Measurements from ENCODE around the gene IQSEC3.
"Not testable (repeated sequence)": the region's sequence is repeated elsewhere in the genome, so short reads cannot be mapped to it uniquely, and the experiment has no call there.

Gene IQSEC3

DNA sequence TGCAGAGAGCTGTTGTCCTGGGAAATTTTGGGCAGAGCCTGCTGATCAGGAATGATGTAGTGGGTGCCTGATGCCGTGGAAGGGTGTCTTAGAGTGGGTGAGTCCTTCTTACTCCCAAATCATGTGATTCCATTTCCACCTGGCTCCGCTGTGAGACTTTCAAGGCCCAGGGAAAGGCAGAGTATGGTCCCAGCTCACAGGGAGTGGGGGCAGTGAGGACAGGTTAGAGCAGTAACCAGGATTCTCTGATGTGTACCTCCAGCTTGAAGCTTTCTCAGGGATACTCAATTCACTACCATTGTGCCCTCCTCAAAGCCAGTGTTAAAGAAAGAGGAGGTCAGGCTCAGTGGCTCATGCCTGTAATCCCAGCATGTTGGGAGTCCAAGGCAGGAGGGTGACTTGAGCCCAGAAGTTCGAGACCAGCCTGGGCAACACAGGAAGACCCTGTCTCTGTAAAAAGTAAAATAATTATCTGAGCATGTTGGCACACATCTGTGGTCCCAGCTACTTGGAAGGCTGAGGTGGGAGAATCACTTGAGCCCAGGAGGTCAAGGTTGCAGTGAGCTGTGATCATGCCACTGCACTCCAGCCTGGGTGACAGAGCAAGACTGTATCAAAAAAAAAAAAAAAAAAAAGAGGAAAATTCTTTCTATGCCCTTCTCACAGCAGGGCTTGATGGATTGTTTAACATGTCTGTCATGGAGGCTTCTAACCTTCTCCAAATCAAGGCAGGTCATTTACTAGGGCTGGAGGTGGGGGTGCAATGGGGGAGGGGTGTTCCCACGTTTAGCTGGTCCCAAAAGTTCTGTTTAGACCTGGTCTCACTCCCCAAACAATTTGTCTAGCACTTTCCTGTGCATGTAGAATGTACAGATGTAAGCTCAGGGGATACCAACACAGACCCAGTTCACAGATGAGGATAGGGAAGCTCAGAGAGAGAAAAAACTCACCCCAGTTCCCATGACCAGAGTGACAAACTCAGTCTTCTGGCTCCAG lies 12.5 kb upstream of the IQSEC3 start:
- DNase-seq: no peak

DNA sequence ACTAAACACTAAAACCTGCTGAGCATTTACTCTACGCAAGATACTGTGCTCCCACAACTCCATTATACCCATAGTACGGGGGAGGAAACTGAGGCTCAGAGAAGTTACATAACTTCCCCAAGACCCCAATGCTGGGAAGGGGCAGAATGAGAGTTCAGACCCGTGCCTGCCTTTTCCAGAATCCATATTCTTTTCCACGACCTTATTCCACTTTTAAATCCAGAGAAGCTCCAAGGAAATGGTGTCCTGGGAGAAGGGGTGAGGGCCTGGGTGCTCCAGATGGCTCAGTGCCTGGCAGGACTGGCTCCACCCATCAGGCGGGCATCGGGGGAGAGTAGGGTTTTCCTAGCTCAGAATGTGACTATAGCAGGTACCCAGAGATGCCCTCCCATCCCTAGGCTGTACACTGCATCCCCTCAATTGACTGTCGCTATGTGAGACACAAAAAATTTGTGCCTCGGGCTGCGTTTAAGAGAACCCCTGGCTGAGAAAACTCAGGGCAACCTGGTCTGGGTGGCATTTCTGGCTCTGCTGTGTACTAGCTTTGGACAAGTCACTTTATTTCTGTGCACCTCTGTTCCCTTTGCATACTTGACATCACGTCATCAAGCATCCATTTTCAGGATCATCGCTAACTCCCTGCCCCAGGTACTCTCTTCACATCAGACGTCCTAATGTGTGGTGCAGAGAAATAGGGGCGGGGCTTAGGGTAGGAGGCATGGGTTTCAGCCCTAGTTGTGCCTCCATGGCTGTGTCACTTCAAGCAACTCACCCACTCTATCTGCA lies 11.6 kb upstream of the IQSEC3 start:
- no peak for DNase-seq

DNA sequence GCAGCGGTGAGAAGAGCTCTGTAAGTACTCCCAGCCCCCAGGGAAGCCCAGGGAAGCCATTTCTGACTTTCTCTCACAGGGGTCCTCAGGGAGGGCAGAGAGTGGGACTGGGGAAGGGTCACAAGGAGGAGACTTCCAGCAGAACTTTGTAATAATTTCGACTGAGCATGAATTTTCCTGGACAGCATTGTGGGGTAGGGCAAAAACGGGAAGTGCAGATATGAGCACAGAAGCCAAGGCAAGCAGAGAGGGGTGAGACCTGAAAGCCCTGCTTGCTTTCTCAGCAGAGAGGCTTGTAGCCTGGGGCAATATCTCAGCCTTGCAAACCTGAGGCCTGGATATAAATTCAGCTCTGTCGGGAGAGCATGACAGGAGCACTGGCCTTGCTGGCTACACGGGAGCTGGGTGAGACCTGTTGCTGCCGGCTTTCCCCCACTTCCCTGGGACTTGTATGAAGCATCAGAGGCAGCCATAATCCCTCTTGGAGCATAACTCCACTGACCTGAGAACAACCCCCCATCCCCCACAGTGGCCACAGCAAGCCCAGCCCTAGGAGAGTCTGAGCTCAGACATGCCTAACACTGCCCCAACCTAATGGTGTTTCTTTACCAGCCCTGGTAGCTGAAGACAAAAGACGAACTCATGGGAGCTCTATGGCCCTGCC lies 9.8 kb upstream of the IQSEC3 start:
- DNase-seq: no peak

DNA sequence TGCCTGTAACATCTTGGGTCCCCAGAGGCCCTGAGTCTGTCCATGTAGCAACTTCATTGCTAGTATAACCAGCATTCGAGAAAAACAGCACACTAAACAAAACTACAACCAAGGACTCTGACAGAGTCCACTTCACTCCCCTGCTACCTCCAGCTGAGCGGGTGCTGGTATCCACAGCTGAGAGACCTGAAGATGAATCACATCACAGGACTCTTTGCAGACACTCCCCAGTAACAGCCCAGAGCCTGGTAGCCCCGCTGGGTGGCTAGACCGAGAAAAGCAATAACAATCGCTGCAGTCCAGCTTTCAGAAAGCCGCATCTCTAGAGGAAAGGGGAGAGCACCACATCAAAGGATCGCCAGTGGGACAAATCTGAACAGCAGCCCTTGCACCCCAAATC lies 9.0 kb upstream of the IQSEC3 start:
- no peak for DNase-seq

DNA sequence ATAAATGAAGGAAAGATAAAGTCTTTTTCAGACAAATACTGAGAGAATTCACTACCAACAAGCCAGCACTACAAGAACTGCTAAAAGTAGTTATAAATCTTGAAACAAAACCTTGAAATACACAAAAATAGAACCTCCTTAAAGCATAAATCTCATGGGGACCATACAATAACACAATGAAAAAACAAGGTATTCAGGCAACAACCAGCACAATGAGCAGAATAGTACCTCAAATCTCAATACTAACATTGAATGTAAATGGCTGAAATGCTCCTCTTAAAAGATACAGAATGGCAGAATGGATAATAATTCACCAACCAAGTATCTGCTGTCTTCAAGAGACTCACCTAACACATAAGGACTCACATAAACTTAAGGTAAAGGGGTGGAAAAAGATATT lies 7.7 kb upstream of the IQSEC3 start:
- no peak for DNase-seq

DNA sequence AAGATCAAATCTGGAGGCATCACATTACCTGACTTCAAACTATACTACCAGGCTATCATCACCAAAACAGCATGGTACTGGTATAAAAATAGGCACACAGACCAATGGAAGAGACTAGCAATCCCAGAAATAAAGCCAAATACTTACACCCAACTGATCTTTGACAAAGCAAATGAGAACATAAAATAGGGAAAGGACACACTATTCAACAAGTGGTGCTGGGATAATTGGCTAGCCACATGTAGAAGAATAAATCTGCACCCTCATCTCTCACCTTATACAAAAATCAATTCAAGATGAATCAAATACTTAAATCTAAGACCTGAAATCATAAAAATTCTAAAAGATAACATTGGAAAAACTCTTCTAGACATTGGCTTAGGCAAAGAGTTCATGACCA lies 4.7 kb upstream of the IQSEC3 start:
- DNase-seq: not testable (repeated sequence)

DNA sequence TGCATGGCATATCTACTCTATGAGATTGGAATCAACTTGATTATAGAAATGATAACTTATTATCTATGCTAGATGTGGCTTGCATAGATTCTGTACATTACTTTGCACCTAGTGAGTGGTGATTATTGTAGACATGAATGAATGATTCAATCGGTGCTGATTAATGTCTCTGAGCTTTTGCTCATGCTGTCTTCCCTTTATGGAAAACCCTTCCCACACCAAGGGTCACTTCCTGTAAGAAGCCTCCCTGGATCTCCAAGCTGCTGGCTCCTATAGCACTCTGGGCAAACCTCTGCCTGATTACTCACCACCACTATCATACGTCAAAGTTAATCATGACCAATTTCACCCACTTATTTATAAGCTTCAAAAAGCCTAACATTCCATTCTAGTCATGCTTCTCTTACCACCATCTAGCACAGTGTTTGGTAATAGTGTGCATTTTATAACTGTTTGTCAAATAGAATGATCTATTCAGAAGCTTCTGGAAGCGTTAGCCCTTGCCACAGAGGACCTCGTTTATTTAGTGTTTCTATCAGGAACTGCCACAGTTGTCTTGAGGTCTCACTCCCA lies 990 bp upstream of the IQSEC3 start:
- DNase-seq: not testable (repeated sequence)

DNA sequence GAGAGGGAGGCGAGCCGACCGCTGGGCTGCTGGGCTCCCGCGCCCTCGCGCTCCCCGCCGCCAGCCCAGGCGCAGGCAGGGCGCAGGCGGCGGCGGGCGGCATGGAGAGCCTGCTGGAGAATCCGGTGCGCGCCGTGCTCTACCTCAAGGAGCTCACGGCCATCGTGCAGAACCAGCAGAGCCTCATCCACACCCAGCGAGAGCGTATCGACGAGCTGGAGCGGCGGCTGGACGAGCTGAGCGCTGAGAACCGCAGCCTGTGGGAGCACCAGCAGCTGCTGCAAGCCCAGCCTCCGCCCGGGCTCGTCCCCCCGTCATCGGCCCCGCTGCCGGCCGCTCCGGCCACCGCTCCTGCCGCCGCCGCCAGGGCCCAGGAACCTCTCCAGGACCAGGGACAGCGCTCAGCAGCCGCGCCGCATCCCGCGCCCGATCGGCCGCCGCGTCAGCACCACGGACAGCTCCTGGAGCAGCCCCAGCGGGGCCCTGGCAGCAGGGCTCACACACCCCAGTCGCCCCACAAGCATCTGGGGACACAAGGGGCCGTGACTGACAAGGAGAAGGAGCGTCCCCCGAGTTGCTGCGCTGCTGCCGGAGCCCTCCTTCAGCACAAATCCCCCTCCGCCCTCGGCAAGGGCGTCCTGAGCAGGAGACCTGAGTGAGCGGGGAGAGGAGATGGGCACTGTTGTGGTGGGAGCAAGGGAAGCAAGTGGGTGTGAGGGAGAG lies 376 bp downstream of the IQSEC3 start:
- not testable (repeated sequence) for DNase-seq

DNA sequence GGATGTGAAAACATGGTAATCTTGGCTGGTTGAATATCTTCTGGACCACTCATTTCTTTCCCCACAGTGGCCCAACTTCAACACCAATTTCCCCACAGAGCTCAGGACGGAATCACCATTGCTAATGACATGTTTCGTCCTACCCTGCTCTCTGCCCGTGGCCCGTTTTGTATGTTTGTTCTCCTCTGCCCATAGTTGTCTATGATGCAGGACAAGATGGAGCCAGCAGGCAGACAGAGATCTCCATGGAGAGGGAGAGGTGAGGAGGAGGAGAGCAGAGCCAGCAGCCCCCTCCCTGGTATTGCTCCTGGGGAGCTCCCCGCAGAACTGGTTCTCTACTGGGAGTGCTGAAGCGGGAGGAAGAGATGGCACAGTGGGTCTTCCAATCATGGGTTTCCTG lies 3.1 kb downstream of the IQSEC3 start:
- not testable (repeated sequence) for DNase-seq

DNA sequence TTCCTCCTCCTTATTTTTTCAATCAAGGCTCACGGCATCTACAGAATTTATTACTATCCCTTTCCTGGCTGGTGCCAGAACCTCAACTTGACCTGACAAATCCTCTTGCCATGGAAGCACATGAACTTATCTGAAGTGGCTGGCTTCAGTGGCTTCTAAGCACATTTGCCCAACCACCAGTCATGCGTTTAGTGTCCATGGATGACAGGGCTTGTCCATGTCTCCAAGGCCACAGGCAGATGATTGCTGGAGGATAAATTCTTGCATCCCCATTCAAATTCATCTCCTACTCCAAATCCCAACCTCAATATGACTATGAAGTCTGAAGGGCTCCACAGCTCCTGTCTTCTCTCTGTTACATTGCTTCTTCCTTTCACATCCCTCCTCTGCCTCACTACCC lies 4.0 kb downstream of the IQSEC3 start:
- not testable (repeated sequence) for DNase-seq

DNA sequence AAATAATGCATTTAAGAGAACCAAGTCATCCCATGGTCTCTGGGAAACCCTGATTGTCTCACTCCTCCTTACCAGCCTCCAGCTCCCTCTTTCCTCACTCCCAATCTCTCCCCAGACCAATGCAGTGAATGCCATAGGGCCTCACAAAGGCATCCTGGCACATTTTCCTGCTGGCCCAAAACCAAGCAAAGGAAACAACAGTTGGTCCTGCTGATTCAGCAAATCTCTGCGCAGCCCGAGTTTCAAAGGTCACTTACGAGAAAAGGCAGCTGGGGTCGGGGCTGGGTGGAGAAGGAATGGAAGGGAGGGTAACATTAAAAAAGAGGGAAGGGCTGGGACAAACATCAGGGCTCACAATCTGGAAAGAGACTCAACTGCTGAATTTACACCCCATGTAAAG lies 5.5 kb downstream of the IQSEC3 start:
- not testable (repeated sequence) for DNase-seq

DNA sequence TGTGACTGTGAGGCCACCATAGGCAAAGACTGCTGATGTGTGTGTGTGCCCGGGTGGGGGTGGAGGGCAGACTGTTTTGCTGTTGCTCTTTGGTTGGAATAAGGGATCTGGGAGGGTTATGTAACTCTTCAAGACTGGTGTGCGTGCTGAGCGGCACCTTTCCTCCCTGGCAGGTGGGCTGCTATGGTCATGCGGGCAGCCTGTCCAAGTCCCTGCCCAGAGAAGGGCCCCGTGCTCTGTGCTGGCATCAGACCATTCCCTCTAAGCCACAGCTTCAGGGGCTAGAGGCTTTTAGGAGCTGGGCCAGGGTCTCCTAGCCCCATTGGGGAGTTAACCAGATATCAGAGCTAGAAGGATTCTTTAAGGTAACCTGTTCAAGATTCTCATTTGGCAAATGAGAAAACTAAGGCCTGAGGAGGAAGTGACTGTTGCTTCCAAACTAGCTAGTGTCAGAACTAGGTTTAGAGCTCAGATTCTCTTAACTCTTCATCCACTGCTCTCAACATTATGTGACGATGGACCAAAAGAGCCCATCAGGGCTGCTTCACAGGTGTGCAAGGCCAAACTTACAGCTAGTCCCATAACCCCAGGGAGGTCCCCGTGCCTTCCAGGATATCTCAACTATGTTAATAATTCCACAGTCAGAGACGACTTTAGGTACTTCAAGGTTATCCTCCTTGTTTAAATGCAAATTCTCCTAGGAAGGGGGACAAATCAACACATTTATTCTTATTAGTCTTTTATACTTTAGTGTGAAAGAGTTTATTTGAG lies 8.0 kb downstream of the IQSEC3 start:
- not testable (repeated sequence) for DNase-seq

DNA sequence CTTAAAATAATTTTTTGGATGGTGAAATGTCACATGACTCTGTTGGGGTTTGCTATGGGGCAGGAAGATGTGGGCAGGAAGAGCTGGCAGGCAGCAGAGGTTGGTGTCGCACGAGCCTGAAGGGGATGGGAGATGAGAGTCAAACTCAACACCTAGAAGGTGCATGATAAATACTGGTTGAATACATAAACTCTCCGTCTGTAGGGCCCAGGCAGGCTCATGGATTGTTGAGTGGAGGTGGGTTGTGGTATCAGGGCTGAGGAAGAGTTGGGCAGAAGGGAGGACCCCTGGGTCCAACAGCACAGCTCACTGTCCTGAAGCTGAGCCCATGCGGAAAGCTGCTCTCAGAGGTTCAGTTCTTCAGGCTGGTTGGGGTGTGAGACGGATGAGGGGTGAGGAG lies 9.0 kb downstream of the IQSEC3 start:
- DNase-seq: not testable (repeated sequence)

DNA sequence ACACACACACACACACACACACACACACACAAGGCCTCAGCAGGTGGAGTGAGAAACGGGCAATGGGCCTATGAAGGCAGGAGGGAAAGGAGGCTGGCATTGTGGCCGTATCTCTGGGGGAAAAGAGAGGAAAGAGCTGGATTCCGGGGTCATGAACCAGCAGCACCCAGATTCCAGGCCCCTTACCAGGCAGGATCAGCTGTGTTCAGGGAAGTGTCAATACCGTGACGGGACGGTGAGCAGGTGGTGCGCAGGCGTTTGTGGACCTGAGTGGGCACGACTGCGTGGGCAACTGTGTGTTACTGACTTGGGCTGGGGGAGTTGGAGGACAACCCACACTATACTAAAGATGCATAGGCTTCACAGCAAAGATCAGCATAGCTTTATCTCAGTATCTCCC lies 9.5 kb downstream of the IQSEC3 start:
- not testable (repeated sequence) for DNase-seq

DNA sequence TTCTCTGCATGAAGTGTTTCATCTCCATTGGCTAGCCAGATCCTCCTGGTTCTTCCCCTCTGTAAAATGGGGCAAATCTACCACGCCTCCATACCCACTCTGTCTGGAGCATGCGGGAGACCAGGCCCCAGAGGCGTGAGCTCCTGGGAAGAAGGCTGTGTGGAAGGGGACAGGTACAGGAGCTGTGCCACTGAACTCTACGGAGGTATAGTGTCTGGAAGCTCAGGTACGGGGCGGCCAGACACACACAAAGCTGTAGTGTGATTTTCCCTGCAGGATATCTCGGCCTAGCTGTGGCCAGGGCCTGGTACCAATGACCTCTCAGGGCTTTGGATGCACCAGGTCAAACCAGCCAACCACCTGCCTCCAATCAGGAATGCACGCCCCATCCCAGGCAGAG lies 10.0 kb downstream of the IQSEC3 start:
- DNase-seq: not testable (repeated sequence)

DNA sequence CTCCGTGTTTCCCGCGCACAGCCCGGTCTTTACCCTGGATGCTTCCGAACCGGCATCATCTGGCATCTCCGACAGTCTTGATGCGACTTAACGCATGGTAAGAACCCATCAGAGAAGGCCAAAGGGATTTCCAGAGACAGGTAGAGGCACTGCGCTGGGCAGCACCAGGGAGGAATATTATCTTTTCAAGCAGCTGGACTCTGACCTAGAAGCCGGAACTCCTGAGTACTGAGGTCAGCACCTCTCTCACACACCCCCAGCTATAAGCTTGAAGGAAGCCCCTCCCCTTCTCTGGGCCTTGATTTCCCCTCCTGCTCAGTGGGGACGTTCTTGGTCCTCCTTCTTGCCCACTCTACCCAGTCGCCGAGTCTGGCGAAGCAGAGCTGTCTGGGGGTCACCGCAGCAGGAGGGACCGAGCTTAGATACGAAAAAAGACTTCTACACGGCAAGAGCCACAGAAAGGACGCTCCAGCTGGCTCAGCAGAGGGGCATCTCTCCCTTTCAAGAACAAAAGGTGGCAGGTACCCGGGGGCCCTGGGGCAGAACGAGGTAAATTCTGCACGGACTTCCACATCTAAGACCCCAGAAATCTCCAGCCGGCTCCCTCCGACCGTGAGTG lies 10.6 kb downstream of the IQSEC3 start:
- not testable (repeated sequence) for DNase-seq

DNA sequence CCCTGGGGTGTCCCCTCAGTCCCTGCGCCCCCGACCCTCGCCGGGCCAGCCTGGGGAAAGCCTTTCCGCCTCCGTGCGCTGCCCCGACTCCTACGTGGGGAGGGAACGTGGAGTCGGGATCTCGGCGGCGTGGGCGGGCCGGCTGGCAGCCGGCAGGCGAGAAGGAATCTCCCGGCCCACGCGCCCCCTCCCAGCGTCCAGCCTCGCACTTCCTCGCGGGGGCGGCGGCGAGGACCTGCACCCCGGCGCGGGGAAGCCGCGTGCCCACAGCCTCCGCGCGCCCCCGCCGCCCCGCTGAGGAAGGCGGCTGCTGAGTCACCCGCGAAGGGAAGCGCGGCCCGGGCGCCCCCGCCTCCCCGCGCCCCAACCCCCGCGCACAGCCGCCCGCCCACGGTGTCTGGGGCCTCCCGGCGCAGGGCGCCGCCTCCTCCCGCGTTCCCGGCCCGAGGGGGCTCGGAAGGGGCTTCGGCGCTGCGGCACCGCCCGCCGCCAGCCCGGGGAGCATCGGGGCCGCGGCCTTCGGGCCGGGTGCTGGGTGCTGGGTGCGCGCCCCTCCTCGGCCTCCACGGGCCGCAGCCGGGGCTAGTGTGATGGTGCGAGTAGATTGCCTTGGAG lies 11.3 kb downstream of the IQSEC3 start:
- not testable (repeated sequence) for DNase-seq

DNA sequence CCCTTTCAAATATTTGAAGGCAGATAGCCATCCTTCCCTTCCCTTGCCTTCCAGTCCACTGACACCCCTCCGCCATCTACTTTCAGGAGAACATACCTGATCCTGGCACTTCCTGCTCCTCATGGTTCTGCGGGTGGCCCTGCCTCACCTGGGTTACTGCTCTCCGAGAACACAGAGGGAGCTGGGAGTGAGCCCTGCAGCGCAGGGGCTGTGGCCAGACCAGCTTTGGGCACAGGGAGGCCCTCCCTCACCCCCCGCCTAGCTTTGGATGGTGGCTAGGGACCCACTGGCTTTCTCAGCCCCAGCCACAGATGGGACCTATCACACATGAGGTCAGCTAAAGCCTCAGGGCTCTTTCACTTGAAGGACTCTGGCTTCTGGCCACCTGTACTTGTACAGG lies 12.4 kb downstream of the IQSEC3 start:
- no peak for DNase-seq

DNA sequence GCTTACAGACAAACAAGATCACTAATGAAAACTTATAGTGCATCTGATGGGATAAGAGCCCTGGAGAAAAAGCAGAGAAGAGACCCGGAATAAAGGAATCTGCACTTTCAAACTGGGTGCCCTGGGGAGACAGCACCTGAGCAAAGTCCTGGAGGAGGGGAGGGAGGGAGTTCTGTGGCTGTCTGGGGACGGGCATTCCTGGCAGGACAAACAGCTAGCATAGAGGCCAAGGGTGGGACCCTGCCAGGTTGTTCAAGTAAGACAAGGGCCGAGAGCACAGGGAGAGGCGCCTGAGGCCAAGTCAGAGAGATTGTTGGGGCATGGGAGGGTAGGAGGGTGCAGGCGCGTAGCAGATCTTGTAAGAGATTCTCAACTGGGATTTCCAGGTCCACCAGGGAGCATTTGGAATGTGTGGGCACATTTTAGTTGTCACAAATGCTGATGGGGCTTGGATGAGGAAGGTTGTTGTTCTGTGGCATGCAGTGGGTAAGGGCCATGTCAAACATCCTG lies 14.2 kb downstream of the IQSEC3 start:
- DNase-seq: no peak

DNA sequence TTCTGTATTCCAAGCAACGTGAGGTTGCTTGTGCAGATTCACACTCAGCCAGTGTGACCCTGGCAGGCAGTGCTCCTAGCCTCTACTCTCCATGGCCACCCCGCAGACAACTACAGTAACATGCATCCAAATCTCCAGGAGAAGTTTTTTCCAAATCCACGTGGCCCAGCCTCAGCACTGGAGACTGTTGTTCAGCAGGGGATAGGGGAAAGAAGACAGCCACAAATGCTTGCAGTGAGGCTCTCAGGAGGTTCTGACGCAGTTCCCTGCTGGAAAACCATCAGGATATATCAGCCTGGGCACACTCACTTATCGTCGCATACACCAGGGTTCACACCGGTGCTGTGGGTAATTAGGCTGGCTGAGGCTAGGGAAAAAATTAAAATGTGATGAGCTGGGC lies 16.2 kb downstream of the IQSEC3 start:
- DNase-seq: no peak

Measured in KG1 (cell line).